ENCODE results near the gene OTX2. TPM values are rescaled to one million over a fixed set of nuclear protein-coding genes. Genes with fewer than 3 reads are reported as not detected.

OTX2 gene
- polyA plus RNA-seq, 2 of the 4 experiments (the other 2 are of a cell fraction) = not detected

DNA sequence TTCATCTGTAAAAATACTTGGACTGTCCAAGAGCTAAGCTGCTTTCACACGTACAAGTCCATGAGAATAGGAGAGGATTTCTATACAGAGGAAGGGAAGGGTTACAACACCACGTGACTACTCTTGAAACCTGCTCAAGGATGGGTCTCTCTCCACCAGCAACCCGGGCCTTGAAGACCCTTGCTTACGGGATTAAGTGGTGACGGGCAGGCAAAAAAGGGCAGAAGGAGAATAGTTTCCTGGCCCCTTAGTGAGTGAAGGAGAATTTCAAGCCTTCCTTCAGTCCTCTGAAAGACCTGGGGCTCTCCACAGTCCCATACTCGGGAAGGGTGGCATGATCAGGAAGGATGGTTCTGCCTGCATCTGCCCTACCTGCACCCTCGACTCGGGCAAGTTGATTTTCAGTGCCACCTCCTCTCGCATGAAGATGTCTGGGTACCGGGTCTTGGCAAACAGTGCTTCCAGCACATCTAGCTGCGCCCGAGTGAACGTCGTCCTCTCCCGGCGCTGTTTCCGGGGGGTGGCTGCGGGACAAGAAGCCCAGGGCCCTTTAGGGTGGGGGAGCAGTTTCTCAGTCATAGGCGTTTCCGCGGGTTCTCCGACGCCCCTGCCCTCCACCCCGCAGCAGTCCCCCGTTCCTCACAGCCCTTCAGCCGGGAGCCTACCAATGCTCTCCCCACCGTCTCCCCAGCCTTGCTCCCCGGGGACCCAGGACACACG, 6.3 kb downstream of the OTX2 start:
- 30% methylated on average over 29 of the region's 29 CpGs for WGBS (ENCODE audit: missing lambda C conversion rate)
- H3K27ac ChIP-seq = no peak overlapping the region
- no peak for FAIRE-seq
- peaks cover 2% of the 10 kb centered on the region; the same call in 1 of the 3 replicates for H3K9me3 ChIP-seq
- POLR2A ChIA-PET = no interaction called here
- no peak overlapping the region for H3K4me3 ChIP-seq
- no peak overlapping the region for H3K4me2 ChIP-seq
- TF ChIP-seq, protein P1, sequence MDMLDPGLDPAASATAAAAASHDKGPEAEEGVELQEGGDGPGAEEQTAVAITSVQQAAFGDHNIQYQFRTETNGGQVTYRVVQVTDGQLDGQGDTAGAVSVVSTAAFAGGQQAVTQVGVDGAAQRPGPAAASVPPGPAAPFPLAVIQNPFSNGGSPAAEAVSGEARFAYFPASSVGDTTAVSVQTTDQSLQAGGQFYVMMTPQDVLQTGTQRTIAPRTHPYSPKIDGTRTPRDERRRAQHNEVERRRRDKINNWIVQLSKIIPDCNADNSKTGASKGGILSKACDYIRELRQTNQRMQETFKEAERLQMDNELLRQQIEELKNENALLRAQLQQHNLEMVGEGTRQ (IDR thresholded peaks at IDR 0.05) = peak; percentile 31; the same call in 1 of the 2 replicates
- TF ChIP-seq RAD21 (conservative IDR thresholded peaks at IDR 0.05 in 1 of 2, IDR thresholded peaks at IDR 0.05 in 1 of 2) = no peak
- no peak for ATAC-seq
- CTCF ChIA-PET = no interaction called here
- no peak for DNase-seq (ENCODE audit: low read depth in 1 of 2, low spot score in 1 of 2)
- no peaks in the 10 kb centered on the region for H3K4me1 ChIP-seq

DNA sequence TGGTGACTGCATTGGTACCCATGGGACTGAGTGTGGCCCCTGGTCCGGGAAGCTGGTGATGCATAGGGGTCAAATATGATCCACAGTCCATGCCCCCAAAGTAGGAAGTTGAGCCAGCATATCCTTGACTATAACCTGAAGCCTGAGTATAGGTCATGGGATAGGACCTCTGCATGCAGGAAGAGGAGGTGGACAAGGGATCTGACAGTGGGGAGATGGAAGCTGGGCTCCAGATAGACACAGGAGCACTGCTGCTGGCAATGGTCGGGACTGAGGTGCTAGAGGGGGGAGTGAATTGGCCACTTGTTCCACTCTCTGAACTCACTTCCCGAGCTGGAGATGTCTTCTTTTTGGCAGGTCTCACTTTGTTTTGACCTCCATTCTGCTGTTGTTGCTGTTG, 8.4 kb downstream of the OTX2 start:
- no peak for FAIRE-seq
- Histone ChIP-seq H3K4me2 (no peak overlapping the region), H3K4me3 (no peak overlapping the region), H3K4me1 (no peaks in the 10 kb centered on the region), H3K27ac (no peak overlapping the region), H3K9me3 (peaks cover 2% of the 10 kb centered on the region; the same call in 1 of the 3 replicates)
- 2% methylated on average over 3 of the region's 3 CpGs for WGBS (ENCODE audit: missing lambda C conversion rate)
- CTCF ChIA-PET = no interaction called here
- no peak for DNase-seq (ENCODE audit: low read depth in 1 of 2, low spot score in 1 of 2)
- POLR2A ChIA-PET = no interaction called here
- TF ChIP-seq SREBF2 (IDR thresholded peaks at IDR 0.05) (no peak), ZFP36 (IDR thresholded peaks at IDR 0.05; ENCODE audit: borderline replicate concordance, partially characterized antibody) (no peak), BHLHE40 (IDR thresholded peaks at IDR 0.05; ENCODE audit: low read depth, low read length) (no peak), HOXA7 (CRISPR knock-in tag; IDR thresholded peaks at IDR 0.05) (no peak), ZNF302 (CRISPR knock-in tag; IDR thresholded peaks at IDR 0.05) (no peak), NPAS2 (CRISPR knock-in tag; IDR thresholded peaks at IDR 0.05; ENCODE audit: borderline replicate concordance) (no peak), CBX2 (IDR thresholded peaks at IDR 0.05; ENCODE audit: borderline replicate concordance, low read depth) (no peak), MYC (IDR thresholded peaks at IDR 0.05; ENCODE audit: borderline replicate concordance, low read length) (no peak)
- no peak for ATAC-seq

DNA sequence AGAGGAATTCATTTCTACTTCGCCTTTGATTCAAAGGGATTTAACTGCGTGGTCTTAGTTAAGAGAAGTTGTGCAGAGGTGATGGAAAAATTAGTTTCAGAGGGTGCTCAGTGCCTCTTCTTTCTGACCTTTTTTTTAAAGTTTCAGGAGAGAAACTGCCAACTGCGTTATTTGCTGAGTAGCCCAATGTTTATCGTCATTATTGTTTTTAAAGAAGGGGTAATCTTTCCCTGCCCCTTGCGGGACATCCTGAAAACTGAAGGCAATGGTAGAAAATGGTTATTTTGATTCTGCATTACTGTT, 11.0 kb downstream of the OTX2 start:
- 39% methylated on average over 5 of the region's 5 CpGs for WGBS (ENCODE audit: missing lambda C conversion rate)

More for the DNA sequence above, 11.0 kb downstream of the OTX2 start:
- no peak for ATAC-seq
- Histone ChIP-seq H3K9me3 (no peaks in the 10 kb centered on the region; the same call in 2 of the 3 replicates), H3K4me3 (no peak overlapping the region), H3K27ac (no peak overlapping the region), H3K4me1 (no peaks in the 10 kb centered on the region), H3K4me2 (no peak overlapping the region)
- CTCF ChIA-PET = interaction anchor here (1.1 kb wide), 1 partner anchor 16 kb away, joined by 3 read pairs; no protein-coding TSS in a partner anchor
- DNase-seq (ENCODE audit: low read depth in 1 of 2, low spot score in 1 of 2) = no peak
- no peak for FAIRE-seq
- TF ChIP-seq FOSL2 (IDR thresholded peaks at IDR 0.05) (no peak), FOSL2 (CRISPR knock-in tag; IDR thresholded peaks at IDR 0.05) (no peak), CBX8 (IDR thresholded peaks at IDR 0.05) (no peak), HDAC2 (IDR thresholded peaks at IDR 0.05) (no peak), POLR2AphosphoS2 (conservative IDR thresholded peaks at IDR 0.05; ENCODE audit: low read length) (no peak), HOXB13 (CRISPR knock-in tag; IDR thresholded peaks at IDR 0.05; ENCODE audit: low read depth) (no peak), GATA3 (IDR thresholded peaks at IDR 0.05; ENCODE audit: borderline replicate concordance) (no peak)
- TF ChIP-seq, protein P2, sequence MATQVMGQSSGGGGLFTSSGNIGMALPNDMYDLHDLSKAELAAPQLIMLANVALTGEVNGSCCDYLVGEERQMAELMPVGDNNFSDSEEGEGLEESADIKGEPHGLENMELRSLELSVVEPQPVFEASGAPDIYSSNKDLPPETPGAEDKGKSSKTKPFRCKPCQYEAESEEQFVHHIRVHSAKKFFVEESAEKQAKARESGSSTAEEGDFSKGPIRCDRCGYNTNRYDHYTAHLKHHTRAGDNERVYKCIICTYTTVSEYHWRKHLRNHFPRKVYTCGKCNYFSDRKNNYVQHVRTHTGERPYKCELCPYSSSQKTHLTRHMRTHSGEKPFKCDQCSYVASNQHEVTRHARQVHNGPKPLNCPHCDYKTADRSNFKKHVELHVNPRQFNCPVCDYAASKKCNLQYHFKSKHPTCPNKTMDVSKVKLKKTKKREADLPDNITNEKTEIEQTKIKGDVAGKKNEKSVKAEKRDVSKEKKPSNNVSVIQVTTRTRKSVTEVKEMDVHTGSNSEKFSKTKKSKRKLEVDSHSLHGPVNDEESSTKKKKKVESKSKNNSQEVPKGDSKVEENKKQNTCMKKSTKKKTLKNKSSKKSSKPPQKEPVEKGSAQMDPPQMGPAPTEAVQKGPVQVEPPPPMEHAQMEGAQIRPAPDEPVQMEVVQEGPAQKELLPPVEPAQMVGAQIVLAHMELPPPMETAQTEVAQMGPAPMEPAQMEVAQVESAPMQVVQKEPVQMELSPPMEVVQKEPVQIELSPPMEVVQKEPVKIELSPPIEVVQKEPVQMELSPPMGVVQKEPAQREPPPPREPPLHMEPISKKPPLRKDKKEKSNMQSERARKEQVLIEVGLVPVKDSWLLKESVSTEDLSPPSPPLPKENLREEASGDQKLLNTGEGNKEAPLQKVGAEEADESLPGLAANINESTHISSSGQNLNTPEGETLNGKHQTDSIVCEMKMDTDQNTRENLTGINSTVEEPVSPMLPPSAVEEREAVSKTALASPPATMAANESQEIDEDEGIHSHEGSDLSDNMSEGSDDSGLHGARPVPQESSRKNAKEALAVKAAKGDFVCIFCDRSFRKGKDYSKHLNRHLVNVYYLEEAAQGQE (IDR thresholded peaks at IDR 0.05) = no peak
- POLR2A ChIA-PET = no interaction called here
